WERI-Rb-1 (cell line): ENCODE data around the gene CAMK1.
"Not testable (repeated sequence)": the region's sequence is repeated elsewhere in the genome, so short reads cannot be mapped to it uniquely, and the experiment has no call there.

Source experiments
- DNase-seq: peaks from one replicate; pipeline ENCODE4 v3.0.0-alpha.2; 2020
- H3K27ac ChIP-seq: fragments of 250-450 bp; sonication (Bioruptor Pico); 2 replicates; pipeline ENCODE4 v1.5.1; 2020; ENCODE audit warnings: mild to moderate bottlenecking, moderate library complexity
- H3K27me3 ChIP-seq: fragments of 250-450 bp; sonication (Bioruptor Pico); 2 replicates; pipeline ENCODE4 v1.5.1; 2021; ENCODE audit warnings: mild to moderate bottlenecking, low read depth, moderate library complexity; ENCODE audit not compliant: insufficient read depth, severe bottlenecking
- H3K36me3 ChIP-seq: fragments of 250-450 bp; sonication (Bioruptor Pico); 2 replicates; pipeline ENCODE4 v1.5.1; 2020; ENCODE audit warnings: mild to moderate bottlenecking, moderate library complexity
- H3K4me3 ChIP-seq: 2 replicates; pipeline ENCODE4 v1.5.1; 2011; ENCODE audit warnings: low read depth, mild to moderate bottlenecking, control low read depth, low read length
- H3K9me3 ChIP-seq: fragments of 250-450 bp; sonication (Bioruptor Pico); 2 replicates; pipeline ENCODE4 v1.5.1; 2021; ENCODE audit warnings: mild to moderate bottlenecking, moderate library complexity; ENCODE audit not compliant: severe bottlenecking
- TF ChIP-seq, protein P1 (sequence below): IDR thresholded peaks from 2 replicates; pipeline ENCODE4 v1.5.1; 2011; ENCODE audit warnings: low read depth, mild to moderate bottlenecking, control low read depth, inconsistent platforms, low read length

The CAMK1 gene

DNA sequence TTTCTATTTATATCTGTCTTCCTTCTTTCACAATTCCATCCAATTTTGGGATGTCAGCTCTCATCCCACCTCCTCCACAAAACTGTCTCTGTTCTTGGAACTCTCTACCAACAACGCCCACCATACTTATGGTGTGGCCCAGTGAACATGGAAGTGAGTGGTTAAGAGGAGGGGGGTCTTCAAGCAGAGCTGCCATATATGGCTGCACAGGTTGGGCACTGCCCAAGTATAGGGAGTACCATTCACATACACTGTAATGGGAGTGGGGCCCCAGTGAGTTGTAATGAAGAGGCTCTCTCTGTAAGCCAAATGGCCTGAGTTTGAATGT, 7.9 kb upstream of the CAMK1 start:
- Histone ChIP-seq H3K27ac (no peak overlapping the region), H3K27me3 (no peaks in the 10 kb centered on the region), H3K36me3 (peaks cover 7% of the 10 kb centered on the region), H3K9me3 (no peaks in the 10 kb centered on the region), H3K4me3 (no peak overlapping the region)
- no peak for DNase-seq
- TF ChIP-seq, protein P1, sequence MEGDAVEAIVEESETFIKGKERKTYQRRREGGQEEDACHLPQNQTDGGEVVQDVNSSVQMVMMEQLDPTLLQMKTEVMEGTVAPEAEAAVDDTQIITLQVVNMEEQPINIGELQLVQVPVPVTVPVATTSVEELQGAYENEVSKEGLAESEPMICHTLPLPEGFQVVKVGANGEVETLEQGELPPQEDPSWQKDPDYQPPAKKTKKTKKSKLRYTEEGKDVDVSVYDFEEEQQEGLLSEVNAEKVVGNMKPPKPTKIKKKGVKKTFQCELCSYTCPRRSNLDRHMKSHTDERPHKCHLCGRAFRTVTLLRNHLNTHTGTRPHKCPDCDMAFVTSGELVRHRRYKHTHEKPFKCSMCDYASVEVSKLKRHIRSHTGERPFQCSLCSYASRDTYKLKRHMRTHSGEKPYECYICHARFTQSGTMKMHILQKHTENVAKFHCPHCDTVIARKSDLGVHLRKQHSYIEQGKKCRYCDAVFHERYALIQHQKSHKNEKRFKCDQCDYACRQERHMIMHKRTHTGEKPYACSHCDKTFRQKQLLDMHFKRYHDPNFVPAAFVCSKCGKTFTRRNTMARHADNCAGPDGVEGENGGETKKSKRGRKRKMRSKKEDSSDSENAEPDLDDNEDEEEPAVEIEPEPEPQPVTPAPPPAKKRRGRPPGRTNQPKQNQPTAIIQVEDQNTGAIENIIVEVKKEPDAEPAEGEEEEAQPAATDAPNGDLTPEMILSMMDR, result no peak

DNA sequence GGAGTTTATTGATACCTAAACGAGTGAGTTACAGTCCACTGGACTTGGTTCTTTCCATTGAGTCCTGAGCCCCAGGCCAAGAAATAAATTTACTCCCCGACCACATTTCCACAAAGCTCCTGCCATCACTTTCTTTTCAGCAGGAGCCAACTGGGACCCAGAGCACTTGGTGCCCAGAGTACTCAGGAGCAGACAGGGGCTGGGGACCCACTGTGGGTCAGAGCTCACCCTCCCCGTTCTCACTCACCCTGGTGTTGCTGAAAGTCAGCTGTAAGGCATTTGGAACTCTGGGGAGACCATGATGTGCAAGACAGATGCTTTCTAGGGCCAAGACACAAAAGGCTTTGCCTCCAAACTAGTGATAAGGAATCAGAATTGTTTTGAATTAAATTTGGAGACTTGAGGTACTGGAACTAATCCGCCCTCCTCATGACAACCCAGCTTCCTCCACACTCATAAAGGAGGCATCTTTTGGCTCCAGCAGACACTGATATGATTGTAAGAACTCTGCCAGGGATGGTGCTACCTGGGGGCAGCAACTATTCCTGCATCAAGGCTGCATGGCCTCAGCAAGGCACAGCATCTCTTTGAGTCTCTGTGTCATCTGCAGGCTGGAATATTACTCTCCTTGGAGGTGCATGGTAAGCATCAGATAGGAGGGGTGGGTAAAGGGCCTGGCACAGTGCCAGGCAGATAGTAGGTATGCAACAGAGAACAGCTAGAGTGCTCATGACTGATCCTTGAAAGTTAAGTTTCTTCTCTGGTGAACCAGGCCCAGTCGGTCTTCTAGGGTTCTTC, 7.3 kb upstream of the CAMK1 start:
- H3K27me3 ChIP-seq, result no peaks in the 10 kb centered on the region
- no peak overlapping the region for H3K27ac ChIP-seq
- no peak for DNase-seq
- peaks cover 3% of the 10 kb centered on the region for H3K36me3 ChIP-seq
- H3K4me3 ChIP-seq, result no peak overlapping the region
- no peaks in the 10 kb centered on the region for H3K9me3 ChIP-seq
- TF ChIP-seq, protein P1, result no peak

DNA sequence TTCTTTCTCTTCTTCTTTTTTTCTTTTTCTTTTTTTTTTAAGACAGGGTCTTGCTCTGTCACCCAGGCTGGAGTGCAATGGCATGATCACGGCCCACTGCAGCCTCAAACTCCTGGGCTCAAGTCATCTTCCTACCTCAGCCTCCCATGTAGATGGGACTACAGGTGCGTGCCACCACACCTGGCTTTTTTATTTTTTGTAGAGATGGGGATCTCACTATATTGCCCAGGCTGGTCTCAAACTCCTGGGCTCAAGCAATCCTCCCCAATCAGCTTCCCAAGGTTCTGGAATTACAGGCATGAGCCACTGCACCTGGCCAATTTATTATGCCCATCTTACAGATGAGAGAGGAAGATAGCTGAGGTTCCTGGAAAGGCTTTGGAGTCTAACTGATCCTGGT, 1.3 kb upstream of the CAMK1 start:
- DNase-seq, result not testable (repeated sequence)

DNA sequence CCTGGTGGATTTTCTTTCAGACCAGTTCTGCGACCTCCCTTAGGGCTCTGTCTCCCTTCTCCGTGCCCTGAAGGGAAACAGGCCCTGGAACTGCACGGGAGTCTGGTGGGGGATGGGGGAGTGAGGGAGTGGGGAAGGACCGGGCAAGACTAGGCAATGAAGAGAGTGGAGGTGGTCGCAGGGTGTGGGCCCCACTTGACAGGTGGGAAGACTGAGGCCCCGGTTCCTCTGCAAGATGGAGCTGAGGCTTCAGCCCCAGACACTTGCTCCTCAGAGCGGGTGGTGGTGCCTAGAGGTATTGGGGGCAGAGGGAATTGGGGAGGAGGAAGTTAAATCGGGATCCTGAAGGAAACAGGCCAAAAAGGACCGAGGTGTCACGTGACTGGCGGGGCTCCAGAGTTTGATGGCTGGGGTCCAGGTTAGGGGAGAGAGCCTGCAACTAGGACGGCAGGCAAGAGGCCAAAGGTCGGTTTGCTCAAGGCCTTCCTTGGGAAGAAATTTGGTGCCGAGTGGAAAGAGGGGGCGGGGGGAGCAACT, 597 bp upstream of the CAMK1 start:
- H3K27me3 ChIP-seq, result no peaks in the 10 kb centered on the region
- DNase-seq, result no peak

More for the DNA sequence above, 1.3 kb upstream of the CAMK1 start:
- H3K36me3 ChIP-seq, H3K9me3 ChIP-seq, H3K4me3 ChIP-seq, H3K27ac ChIP-seq, H3K27me3 ChIP-seq: not testable (repeated sequence)

DNA sequence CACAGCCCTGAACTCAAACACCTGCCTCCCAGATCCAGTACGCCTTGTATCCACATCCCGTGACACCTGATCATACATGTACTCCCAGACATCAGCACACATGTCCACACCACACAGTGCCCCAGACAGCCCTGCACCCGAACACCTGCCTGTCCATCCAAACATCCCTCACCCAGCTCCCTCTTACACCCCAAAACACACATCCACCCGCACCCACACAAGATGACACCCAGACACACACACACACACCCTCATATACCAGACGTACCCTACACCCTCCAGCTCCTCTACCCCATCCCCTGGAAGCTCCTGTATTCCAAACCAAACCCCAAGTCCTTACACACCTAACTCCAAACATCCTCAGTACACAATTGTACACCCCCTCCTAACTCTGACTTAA, 735 bp downstream of the CAMK1 start:
- TF ChIP-seq, protein P1, result no peak
- Histone ChIP-seq H3K27me3 (no peaks in the 10 kb centered on the region), H3K27ac (no peak overlapping the region), H3K36me3 (peaks cover 9% of the 10 kb centered on the region), H3K9me3 (no peaks in the 10 kb centered on the region), H3K4me3 (peak overlapping the region; percentile 56)
- DNase-seq, result no peak

More for the DNA sequence above, 597 bp upstream of the CAMK1 start:
- Histone ChIP-seq H3K4me3 (peak overlapping the region; percentile 56), H3K9me3 (no peaks in the 10 kb centered on the region), H3K36me3 (peaks cover 6% of the 10 kb centered on the region), H3K27ac (no peak overlapping the region)
- TF ChIP-seq, protein P1, result no peak

DNA sequence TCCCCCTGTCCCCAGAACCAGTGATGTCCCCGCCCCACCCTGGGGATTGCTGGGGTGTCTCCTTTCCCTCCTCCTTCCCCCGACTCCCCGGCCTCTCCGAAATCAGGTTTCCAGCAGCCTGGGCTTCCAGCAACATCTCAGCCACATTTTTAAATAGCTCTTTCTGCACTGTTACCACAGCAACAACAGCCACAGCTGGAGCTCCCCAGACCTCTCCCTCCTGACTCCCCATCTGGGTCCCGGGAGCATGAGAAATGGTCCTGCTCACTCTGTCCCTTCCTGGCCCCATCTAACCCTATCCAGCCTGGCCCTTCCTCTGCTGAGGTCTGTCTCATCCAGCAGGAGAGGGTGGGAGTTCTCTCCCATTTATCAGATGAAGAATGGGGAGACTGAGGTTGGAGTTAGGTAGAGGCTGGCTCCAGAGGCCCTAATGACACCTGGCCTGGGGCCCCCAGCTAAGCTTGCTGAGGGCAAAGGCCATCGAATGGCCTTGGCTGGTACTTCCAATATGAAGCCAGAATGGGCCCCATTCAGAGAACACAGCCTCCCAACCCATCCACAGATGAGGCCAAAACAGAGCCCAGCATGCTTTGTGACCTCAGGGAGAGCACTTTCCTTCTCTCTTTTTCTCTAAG, 1.5 kb downstream of the CAMK1 start:
- no peaks in the 10 kb centered on the region for H3K27me3 ChIP-seq
- TF ChIP-seq, protein P1, result no peak

More for the DNA sequence above, 1.5 kb downstream of the CAMK1 start:
- Histone ChIP-seq H3K4me3 (no peak overlapping the region), H3K36me3 (peaks cover 9% of the 10 kb centered on the region), H3K9me3 (no peaks in the 10 kb centered on the region), H3K27ac (no peak overlapping the region)
- no peak for DNase-seq
